Measurements from ENCODE around the gene KLF13.

GRCh38 chr15:31325595-31326155 is 960 bp upstream of the KLF13 start:
- TF ChIP-seq, protein P1, sequence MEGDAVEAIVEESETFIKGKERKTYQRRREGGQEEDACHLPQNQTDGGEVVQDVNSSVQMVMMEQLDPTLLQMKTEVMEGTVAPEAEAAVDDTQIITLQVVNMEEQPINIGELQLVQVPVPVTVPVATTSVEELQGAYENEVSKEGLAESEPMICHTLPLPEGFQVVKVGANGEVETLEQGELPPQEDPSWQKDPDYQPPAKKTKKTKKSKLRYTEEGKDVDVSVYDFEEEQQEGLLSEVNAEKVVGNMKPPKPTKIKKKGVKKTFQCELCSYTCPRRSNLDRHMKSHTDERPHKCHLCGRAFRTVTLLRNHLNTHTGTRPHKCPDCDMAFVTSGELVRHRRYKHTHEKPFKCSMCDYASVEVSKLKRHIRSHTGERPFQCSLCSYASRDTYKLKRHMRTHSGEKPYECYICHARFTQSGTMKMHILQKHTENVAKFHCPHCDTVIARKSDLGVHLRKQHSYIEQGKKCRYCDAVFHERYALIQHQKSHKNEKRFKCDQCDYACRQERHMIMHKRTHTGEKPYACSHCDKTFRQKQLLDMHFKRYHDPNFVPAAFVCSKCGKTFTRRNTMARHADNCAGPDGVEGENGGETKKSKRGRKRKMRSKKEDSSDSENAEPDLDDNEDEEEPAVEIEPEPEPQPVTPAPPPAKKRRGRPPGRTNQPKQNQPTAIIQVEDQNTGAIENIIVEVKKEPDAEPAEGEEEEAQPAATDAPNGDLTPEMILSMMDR (conservative IDR thresholded peaks at IDR 0.05 in 1 of 2, IDR thresholded peaks at IDR 0.05 in 1 of 2; ENCODE audit: low read depth in 1 of 2, low read length in 2 of 2): no peak
- TF ChIP-seq EZH2 (IDR thresholded peaks at IDR 0.05; ENCODE audit: low read length, missing control alignments): no peak
